ENCODE data around the gene SMPD3.

- TF ChIP-seq CTCF (IDR thresholded peaks at IDR 0.05) (no peak), POLR2A (IDR thresholded peaks at IDR 0.05) (no peak)
These were observed 9.8 kb upstream of the SMPD3 start for GRCh38 chr16:68458101-68458500.
